ENCODE measurements around the gene DLG4. TPM values are rescaled to one million over a fixed set of nuclear protein-coding genes. Genes with fewer than 3 reads are reported as not detected.
A peak's percentile ranks its signal among the peaks of the same experiment; 100 is the strongest.

Gene DLG4
- polyA plus RNA-seq, 3 donors: 32.1 to 39.7 (median 35.3) TPM

DNA sequence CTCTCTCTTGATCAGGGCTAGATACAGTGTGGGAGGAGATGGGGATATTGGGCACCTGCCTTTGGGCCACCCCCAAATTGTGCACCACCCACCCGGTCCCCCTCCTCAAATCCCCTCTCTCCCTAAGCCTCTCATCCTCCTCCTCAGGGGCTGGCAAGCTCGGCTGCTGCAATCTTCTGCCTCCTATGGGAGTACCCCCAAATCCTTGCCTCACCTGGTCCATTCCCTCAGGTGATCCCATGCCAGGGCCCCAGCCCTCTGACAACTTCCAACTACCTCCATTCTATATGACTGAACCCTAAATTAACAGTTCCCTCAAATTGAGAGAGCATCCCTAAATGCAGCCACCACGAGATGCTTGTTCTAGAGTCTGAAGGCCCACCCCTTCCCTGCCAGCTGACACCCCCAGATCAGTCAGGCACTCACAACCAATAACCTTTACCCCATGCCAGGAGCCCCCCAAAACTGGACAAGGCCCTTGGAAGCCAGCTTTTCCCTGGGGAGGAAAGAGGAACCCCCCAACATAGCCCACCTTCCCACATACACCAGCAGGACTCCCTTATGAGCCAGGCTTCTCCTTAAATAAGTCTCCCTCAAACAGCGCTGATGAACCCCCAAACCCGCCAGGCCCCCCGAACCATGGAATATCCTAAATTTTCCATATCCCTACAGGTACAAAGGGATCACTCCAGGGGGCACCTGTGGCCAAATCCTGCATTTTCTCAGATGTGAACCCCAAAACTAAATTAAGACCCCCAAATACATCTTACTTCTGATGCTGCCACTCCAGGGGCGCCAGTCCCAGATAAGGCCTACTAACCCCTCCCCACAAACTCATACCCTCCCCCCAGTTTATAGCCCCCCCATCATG lies 3.2 kb downstream of the DLG4 start:
- DNase-seq: no peak

DNA sequence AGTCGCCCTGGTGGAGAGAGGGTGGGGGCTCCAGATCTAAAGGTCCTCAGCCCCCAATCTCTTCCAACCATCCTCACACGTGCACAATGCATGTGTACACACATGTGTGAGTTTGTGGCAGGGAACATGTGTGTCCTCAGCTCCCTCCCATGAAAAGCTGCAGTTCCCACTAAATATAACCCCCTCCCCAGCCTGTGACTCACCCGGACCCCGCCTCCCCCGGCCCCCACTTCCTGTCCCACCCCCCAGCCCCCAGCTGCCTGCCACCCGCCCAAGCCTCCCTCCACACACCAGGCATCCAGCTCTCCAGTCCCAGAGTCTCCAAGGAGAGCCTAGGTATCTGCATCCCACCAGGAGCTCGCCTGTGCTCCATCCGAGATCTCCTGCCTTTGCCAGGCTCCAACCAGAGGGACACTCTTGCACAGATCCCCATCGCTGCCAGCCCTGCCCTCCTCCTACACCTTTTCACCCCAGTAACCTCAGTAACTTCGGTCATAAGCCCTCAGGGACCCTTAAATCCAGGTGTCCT lies 3.9 kb downstream of the DLG4 start:
- no peak for DNase-seq

DNA sequence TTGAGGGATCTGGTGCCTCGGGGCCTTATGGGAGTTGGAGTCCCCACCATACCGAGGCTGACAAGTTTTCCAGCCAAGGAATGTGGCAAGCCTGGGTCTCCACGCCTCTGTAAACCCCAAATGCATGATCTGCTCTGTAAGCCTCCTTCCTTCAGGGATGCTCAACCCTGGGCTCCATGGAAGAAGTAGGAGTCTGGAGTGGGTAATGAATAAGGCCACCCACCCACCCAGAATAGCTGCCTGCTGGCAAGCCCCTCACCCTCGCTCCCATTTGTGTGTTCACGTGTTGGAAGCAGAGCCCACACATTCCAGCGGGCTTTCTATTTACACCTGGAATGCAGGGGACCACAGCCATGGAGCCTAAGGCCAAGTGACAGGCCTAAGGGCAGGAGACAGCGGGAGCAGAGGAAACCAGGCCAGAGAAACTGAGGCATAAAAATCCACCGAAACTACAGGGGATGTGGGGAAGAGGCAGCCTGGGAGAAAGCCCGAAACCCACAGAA lies 4.4 kb downstream of the DLG4 start:
- no peak for DNase-seq

DNA sequence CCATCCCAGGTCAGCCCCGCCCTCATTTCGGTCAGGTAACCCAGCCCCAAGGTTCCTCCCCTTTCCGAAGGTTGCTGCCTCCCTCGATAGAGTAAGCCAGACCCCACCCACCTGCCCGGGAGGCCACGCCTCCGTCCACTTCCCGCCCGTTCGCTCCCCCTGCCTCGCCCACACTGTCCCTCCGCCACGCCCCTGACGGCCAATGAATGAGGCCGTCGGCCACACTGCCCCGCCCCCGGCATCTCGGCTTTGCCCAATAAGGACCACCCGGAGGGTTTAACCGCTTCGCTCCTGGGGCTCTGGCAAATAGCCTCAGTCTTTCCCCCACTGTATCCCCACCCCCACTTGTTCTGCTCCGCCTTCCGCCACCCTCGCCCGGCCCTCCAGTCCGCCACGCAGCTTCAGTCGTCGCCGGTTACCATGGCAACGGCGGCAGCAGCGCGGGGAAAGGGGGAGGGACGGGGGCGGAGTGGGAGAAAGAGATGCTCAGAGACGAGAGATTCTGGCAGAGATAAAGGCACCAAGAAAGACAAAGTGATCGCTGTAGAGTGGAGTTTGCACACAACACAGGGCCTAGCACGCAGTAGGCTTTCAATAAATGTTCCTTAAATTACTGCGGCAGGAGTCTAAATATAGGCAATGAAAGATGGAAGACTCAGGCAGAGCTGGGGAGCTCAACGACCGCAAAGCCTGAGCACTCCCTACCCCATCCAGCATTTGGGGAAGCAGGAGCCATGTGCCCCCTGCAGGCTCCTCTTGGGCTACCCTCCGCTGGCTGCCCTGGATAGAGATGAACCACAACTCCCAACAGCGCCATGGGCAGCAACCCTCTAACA lies 5.1 kb downstream of the DLG4 start:
- DNase-seq: peak; percentile 99

DNA sequence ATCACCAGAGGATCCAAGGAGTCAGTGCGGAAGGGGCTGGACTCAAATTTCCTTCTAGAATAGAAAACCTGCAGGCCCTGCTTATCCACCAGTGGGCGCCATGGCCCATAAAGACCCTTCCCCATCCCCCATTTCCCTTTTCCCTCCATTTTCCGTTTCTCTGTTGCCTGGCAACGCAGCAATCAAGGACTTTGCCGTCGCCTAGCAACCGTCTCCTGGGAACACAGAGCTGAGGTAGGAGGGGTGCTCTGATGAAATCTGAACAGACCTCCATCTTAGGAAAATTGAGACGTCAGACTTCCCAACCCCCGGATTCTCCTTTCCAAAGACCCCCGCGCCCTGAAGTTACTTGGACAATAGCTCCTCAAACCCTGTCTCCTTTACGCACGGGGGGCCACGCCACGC lies 5.7 kb downstream of the DLG4 start:
- DNase-seq: peak; percentile 96

DNA sequence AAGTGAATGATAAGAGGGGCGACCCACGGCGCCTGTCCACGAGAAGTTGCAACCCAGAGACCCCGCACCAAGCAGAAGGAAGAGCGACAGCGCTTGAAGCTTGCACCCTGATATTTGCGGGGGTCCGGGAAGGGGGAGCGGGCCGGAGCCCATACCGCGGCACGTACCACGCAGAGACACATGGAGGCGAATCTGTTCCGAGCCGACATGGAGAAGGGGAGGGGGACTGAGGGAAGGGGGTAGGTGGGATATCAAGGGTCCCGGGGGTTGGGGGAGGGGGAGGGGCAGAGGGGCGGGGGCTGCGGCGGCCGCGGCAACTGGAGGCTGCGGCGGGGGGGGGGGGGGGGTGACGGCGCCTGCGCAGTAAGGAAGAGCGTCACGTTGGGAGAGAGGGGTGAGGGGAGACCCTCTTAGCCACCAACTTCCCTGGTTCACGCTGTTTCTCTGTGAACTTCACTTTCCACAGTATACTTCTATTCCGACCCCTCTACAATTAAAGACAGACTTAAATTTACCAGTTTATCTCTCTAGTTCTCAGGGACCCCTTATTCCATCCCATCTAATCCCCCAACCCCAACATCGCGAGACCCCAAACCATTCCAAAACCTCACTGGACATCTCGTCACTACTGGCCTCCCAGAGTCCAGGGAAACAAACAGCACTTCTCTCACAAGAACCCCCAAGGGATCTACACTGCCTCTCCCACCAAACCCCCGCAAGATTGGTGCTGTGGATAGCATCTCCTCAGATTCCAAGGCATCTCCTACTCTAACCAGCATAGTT lies 8.0 kb downstream of the DLG4 start:
- no peak for DNase-seq

DNA sequence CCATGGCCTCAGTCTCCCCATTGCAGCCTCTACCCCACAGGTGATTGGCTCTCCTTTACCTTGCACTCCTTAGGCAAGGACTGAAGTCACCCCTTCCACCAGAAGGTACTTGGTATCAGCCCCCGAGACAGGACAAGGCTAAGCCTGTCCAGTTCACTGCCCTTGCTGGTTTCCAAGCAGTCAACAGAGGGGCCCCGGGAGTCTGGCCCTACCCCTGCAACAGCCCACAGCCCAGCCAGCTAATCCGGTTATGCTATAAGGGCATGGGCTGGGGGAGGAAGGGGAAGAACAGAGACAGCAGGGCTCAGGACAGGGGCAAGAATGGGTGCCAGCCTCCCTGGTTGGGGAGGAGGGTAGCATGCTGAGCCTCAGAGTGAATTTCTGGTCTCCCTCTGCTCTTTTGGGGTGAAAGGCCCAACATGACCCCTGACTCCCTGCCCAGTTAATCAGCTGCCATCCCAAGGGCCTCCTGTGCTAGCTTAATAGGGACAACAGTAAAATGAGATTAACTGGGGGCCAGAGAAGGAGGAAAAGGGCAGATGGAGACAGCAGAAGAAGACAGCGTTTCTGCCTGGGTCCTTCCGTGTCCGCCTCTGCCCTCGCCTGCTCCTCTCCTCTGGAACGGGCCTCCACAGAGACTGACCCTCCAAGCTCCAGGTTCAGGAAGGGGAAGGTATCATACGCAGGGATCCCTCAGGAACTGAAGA lies 10.7 kb downstream of the DLG4 start:
- no peak for DNase-seq

DNA sequence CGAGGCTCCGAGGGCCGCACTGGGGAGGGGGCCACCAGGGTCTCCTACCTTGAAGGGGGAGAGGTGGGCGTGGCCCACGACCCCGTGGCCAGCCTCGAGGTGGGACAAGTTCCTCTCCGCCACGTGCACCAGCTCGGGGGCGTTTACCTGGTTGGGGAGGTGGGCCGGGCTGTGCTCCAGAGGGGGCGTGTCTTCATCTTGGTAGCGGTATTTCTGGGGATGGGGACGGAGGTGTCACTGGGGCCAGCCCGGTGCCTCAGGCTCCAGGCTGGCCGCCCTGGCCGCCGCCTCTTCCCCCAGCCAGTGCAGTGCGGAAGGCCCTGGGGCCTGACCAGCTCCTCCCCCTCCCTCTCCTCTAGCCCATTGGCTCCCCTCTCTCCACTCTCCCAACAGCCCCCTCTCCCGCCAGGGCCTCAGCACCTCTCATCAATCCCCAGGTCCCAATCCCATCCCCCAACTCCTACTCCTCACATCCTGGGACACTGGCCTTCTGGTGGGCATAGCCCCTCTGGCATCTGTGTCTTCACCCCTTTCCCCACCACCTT lies 11.5 kb downstream of the DLG4 start:
- DNase-seq: no peak

DNA sequence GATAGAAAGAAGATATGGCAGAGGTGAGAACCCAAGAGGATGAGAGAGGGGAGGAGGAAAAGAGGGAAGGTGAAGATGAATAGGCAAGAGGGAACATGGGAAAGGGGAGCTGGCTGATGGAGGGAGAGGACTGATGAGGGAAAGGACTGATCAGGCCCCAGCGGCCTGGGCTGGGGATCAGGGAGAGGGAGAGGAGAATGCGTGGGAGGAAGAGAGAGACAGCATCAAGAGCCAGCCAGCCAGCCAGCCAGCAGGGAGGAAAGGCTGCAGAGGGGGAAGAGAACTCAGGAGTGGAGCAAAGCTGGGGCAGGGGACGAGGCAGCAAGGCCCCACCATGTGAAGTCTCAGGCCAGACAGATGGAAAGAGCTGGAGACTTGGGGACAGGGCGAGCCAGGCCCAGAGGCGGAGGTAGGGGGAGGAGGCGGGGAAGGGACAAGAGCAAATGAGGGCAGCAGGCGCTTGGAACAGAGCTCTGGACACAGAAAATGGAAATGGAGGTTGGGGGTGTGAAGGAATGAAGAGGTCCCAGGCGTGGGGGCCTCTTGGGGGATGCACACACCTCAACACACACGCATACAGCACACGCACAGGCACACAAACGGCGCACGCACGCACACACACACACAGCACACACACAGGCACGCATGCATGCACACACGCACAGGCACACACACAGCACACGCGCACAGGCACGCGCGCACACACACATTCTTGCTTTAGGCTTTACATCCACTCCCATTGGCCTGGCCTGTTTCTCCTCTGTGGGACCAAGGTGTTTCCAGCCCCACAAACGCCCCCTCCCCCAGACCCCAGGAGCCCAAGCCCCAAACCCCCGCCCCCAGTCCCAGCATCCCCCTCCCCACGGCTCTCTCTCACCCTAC lies 12.3 kb downstream of the DLG4 start:
- DNase-seq: no peak

DNA sequence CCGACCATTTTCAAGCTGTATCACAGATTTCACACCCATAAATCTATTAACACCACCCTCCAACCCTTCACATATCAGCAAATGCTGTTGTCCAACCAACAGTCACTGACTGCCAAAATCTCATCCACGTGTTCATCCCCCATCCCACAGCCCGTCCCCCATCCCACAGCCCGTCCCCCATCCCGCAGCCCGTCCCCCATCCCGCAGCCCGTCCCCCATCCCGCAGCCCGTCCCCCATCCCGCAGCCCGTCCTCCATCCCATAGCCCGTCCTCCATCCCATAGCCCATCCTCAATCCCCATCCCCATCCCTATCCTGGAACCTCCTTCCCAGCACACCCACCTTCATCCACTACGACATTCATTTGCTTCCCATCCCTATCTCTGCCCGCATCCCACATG lies 14.1 kb downstream of the DLG4 start:
- no peak for DNase-seq

DNA sequence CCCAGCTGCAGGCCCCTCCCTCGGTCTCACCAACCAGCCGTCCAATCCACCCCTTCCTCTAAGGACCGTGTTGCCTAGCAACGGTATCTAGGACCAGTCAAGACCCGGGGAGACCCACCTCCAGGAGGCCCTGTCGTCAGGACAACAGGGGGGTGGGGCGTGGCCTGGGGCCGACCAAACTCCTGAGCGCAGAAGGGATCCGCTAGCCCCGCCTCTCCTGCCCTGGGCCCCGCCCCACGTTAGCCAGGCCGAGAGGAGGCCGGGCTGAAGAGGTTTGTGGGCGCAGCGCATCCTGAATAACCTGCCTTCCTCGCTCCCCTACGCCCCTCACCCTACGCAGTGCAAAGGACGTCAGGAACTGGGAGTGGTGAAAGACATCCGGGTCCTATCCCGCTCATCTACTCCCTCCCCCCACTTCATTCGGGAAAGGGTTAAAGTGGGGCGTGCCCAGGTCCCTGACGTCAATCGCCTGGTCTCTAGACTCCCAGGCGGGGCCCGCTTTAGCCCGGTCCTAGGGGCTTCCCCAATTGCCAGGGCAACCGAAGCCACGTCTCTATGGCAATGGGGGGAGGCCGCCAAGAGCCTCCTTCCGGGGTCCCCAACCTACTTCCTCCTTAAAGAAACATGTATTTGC lies 14.7 kb downstream of the DLG4 start:
- DNase-seq: peak; percentile 89

DNA sequence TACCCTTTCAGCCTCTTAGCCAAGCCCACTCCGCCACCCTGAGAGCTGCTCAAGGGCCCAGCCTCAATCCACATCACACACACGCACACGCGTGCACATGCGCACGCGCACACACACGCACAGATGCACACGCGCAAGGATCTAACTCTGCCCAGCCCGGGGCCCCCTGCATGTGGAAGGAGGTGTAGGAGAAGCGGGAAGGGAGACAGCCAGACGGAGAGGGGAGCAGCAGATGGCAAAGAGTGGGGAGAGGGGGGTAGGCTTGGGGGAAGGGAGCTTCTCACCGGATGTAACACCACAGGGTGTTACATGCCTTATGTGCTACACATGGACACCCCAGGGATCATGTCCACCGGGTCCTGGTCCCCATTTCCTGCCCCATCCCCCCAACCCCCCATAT lies 15.3 kb downstream of the DLG4 start:
- DNase-seq: no peak

DNA sequence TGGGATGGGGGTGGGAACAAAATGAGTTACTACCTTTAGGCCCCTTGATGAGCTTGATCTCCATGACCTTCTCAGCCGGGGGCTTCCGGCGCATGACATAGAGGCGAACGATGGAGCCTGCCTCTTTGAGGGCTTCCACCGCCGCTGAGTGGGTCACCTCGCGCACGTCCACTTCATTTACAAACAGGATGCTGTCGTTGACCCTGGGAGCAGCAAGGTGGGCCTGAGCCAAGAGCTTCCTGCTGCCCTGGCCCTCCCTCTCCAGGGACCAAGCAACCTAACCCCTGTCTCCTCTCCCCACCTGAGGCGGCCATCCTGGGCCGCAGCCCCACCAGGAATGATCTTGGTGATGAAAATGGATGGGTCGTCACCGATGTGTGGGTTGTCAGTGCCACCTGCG lies 16.2 kb downstream of the DLG4 start:
- DNase-seq: no peak

DNA sequence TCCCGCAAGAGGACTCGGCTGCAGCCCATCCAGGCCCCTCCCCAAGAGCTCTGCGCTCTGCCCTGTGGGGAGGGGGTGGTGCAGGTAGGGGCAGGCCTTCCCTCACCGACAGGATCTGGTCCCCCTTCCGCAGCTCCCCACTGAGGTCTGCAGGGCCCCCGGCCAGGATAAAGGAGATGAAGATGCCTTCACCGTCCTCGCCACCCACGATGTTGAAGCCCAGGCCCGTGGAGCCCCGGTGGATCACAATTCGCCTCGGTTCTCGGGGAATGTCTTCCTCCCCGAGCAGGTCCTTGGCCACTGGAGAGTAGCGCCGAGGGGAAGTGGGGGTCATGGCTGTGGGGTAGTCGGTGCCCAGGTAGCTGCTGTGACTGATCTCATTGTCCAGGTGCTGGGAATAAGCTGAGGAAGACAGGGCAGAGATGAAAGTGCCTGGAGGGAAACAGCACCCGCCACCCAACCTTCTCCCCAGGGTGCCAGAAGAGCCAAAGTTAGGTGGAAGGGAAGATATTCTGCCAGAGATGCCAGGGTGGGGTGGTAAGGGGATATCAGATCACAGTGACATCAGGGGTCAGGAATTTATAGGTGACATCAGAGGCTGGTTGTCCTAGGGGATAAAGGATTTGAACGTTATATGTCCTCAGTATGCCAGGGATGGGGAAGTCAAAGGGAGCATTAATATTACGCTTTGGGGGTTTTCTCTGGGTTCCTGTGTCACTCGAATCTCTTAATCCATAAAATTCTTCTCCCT lies 22.8 kb downstream of the DLG4 start:
- DNase-seq: no peak

DNA sequence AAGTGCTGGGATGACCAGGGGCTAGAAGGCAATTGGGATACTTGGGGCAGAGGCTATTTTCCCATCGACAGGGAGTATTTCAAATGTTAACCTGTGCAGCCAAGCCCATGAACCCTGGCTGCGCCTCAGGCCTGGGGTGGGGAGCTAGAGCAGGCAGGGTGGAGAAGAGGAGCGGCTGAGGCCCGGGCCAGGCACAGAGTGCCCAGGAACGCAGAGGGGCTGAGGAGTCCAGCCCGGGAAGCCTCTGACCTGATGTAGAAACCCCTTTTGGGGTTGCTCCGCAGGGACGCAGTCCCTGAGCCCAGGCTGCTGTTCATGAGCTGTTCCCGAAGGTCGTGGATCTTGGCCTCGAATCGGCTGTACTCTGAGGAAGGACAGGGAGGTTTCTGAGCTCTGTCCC lies 23.7 kb downstream of the DLG4 start:
- no peak for DNase-seq

DNA sequence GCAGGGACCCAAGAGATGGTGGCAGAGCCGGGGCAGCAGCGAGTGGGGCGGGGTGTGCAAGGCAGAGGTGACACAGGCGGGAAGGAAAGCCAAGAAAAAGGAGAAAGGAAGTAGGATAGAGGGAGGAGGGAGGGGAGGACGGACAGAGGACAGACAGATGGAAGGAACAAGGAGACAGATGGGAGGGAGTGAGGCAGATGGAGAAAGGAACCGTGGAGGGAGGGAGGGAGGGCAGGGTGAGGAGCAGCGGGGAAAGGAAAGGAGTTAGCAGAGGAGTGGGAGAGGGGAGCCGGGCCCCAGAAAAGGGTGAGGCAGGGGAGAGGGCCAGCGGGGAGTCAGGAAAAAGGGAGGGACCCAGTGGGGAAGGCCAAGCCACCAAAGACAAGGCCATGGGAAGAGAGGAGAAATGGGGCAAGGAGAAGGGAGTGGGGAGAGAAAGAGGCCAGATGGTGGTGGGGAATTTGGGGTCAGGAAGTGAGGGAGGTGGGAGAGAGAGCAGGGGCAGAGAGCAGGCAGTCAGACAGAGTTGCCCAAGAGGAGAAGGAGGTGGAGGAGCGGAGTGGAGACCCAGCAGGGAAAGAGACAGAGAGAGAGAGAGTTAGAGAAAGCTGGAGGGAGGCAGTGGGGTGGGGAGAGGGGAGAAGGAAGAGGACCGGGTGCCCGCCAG lies 27.2 kb downstream of the DLG4 start:
- DNase-seq: no peak

DNA sequence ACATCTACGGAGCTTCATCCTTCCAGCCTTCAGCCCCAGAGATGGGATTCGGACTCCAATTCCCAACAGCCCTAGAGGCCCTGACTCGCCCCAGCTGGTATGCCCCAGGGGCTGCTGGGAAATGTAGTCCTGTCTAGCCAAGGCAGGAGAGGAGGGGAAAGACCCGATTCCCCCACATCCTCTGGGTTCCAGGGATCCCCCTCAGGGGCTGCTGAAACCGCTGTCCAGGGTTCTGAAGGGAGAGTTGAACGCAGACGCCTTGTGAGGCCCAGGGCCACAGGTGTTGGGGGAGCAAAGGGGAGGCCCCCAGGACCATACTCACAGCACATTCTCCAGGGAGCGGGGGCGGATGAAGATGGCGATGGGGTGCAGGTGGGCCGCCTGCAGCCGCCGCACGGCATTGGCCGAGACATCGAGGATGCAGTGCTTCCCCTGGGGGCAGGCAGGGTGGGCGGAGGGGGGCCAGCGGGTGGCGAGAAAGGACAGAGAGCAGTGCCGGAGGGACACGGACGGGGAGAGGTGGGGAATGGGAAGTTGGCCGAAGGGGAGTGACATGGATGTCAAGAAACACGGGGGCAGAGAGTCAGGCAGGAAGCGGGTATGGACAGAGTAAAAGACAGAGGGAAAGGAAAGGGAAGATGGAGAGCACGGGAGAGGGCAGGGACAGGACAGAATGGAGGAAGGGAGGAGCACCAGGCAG lies 27.9 kb downstream of the DLG4 start:
- no peak for DNase-seq
